DMS 273 treated with DMSO at 0.1 percent for 48 hours (cell line): ENCODE results near the gene UBTD1.
"Not testable (repeated sequence)": the region's sequence is repeated elsewhere in the genome, so short reads cannot be mapped to it uniquely, and the experiment has no call there.

Experiments used
- DNase-seq: peaks from one replicate; lab custom pipeline; 2025; lab: John Stamatoyannopoulos, UW

The UBTD1 gene

DNA sequence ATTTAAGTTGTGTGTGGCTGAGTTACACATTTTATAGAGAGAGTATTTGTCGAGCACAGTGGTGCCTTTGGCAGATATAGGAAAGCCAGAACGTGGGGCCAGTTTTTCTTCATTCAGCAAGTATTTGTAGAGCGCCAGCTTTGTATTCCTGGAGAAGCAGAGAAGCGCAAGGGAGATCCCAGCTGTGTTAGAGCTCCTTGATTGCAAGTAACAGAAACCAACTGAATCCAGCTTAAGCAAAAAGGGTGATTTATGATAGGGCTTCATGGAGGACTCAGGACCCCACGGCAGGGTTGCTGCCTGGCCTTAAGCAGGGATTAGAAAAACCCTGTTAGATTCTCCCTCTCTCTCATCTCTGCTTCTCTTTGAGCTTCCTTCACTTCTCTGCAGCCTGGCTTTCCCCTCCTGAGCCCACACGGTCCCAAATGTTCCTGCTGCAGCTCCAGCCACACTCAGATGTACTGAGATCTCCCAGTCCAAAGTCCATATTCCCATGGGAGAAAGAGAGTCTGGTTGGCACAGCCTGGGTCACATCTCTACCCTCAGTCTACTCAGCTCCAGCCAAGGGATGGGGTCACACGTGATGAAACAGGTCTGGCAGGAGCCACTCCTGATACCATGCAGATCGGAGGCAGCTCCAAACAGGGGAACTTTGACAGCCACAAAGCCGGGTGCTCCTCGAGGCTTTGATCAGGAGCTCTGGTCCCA is 16.7 kb downstream of the UBTD1 start:
- no peak for DNase-seq

DNA sequence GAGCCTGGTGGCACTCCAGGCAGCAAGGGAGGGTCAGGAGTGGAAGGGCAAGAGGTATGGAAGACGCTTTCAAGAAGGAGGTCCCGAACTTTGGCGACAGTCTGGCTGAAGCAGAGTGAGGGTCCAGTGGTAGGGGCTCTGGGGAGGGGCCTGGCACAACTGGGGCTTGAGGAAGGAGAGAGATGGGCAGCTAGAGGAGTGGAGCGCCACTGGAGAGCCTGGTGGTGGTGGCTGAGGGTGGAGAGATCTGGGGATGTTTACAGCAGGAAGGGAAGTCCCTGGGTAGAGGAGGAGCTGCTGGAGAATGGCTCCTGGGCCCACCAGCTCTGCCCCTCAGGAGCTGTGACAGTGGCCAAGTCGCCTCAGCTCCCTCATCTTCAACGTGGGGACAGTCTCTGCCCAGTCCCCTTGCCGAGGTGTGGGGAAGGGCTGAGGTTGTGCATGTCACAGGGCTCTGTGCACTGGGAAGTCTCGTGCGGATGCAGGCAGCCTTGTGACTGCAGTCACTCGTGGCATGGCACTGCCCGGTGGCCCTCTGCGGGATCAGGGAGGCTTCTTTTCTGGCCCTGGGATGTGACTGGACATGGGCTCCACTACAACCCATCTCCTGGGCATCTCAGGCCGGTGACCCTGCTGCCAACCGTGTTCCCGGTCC is 18.5 kb downstream of the UBTD1 start:
- DNase-seq, result no peak

DNA sequence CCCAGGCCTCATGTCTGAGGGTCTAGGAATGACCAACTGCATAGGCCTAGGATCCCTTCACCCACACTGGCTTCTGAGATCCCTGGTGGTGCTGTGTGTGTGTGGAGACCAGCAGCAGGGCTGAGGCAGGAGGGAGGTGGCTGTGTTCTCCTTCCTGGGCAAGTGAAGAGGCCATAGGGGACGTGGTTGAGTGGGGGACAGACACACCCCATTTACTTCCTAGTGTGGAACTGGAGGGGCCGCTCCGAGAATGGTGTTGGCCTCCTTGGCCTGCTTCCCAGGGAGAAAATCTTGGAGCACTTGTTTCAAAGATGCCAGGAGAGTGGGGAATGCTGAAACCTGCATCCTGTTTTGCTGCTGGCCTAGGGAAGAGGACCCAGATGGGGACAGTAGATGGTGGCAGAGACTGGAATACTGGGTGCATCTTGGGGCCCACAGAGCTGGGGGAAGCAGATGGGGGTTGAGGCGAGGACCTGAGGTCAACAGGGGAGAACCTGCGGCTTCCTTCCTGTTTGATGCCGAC is 19.1 kb downstream of the UBTD1 start:
- no peak for DNase-seq

DNA sequence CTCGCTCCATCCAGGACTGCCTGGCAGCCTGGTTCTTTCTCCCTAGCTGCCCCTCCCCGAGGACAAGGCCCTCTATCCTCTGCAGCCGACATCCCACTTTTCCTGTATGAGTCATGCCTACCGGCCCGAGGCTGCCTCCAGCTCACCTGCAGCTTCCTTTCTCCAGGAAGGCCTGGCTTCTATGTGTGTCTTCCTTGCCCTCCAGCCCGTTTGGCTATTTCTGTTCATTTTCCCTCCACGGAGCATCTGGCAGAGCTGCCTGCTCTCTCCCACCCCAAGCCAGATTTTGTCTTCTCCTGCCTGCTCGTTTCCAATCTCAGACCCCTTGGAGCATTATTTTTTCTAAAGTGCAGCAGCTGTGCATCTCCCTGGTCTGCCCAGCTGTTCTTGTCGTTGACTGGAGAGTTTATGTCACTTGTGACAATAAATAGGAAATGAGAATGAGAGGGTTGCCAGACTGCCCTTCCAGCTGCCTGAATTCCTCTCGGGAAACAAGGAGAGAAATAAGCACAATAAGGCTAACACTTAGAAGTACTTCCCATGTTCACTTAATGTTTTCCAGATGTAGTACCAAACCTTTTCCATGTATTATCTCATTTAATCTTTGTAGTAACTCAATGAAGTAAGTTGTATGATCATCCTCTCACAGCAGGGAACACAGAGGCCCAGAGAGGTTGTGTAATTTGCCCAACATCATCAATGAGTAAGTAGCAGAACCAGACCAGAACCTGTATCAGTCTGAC is 19.7 kb downstream of the UBTD1 start:
- DNase-seq, result peak; percentile 30

DNA sequence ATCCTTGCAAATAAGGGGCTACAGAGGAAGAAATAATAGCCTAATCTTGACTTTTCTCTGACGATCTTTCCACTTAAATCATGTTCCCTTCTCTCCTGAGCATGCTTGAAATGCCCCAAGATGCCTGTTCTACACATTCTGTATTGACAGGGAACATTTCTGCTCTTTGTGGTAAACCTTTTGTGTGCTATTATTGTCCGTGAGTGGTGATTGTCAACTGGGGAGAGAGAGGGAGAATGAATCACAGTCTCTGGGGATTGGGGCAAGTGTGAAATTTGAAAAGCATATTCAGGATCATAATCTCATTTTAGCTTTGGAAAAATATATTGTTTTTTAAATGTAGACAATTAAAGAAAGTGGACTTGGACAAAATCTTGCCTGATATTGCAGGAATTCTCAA is 20.6 kb downstream of the UBTD1 start:
- no peak for DNase-seq

DNA sequence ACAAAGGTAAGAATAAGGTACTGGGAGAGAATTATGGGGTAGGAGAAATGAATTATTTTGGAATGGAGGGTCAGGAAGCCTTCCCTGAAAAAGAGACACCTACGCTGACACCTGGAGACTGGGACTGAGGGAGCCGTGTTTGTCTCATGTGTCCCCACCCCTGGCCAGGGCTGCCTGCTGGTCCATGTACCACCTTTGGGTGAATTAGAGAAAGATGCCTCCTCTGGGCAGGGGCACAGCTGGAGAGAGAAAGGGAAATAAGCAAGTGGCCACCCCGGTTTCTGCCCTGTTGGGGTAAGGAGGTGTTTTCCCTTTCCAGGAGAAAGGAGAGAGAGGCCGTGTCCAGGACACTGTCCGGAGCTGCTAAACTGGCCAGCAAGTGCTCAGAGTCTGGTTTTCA is 21.8 kb downstream of the UBTD1 start:
- no peak for DNase-seq

DNA sequence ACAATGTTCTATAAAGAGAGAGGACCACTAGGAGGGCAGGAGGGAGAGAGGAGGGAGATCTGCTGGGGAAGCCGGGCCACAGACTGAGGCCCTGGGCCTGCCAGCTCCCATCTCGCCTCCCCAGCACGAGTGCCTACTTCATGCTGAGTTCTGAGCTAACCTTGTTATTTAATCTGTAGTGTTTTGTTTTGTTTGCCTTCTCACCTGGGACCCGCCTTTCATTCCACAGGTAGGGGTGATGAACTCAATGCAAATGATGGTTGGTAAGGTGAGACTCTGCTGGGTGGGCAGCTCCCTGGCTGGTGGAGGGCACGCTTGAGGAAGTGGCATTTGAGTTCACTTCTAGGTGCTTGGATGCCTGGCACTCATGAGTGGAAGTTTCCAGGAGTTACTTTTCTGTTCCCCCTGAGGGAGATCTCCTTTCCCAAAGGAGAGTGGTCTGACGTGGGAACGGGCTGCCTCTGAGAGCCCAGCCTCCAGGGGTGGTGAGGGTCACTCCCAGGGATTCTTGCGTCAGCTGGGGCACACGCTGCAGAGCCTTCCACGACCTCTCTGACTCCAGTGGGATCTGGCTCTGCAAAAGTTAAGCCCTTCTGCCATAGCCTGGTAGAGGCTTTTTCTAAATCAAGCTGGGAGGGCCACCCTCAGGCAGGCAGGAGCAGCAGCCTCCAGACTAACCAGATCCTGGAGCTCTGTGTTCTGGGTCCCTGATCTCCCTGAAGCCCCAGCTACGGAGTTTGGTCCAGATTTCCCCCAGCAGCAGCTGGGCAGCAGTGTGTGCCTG is 22.4 kb downstream of the UBTD1 start:
- no peak for DNase-seq

DNA sequence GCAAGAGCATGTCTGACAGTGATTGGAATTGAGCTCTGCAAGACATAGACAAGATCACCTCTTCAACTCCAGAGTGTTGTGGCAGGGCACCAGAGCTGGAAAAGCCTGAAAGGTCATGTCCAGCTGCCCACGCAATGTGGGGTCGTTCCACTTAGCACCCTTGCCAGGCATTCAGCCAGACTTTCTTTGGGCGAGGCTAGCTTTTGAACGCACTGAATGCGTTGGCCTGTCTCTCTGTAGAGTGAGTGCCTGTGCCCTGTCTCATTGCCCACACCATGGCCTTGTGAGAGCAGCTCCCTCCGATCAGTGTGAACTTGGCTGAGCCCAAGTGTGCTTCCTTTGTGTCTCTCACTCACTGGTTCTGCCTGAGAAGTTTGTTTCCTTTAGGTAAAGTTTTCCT is 23.3 kb downstream of the UBTD1 start:
- no peak for DNase-seq

DNA sequence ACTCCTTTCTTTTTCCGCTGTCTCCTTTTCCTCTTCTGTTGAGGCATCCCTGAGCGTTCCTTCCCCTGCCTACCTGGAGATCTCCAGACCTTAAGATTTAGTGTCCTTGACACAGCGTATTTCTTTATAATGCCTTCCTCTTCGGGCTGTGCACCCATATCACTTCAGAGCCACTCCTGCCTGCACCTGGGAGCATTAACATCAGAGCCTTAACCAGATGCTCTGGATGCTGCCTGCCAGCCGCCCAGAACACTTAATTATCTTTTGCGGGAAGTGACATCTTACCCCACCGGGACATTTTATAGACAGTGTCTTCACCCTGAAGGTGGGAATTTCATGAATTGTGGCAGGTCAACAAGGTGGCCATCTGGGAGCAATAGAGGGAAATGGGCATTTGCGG is 24.2 kb downstream of the UBTD1 start:
- no peak for DNase-seq

DNA sequence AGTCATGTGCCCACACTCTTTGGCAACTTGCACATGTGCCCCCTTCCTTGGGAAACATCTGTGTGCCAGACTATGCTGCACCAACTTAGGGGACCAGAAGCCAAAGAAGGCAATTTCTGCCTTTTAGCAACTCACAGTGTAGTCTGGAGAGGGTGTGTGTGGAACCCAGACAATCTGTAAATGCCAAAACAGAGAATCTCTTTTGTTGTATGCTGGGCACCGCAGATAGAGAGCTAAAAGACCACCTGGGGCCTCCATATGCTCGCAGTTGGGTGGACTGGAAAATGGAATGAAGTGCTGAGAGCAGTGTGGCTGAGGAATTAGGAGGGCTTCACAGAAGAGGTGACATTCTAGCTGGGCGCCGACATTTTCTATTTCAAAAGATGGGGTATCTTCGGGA is 26.4 kb downstream of the UBTD1 start:
- no peak for DNase-seq

DNA sequence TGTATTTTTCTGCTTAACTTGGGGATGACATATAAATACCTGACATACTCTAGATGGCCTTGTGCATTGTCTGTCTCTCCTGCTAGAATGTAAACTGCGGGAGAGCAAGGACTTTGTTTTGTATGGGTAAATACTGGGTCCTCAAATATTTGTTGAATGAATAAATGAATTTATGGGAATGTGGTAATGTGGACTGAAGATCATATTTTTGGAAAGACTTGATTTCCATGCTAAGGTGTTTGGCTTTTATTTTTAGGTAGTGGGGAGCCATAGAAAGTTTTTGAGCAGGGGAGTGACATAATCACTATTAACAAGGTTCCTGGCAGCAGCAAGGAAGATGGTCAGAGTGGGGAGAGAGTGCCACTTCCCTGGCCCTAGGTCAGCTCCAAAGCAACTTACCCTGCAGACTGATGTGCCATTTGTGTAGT is 27.0 kb downstream of the UBTD1 start:
- no peak for DNase-seq

DNA sequence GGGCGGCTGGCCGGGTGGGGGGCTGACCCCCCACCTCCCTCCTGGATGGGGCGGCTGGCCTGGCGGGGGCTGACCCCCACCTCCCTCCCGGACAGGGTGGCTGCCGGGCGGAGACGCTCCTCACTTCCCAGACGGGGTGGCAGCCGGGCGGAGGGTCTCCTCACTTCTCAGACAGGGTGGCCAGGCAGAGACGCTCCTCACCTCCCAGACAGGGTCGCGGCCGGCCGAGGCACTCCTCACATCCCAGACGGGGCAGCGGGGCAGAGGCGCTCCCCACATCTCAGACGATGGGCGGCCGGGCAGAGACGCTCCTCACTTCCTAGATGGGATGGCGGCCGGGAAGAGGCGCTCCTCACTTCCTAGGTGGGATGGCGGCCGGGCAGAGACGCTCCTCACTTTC is 30.2 kb downstream of the UBTD1 start:
- not testable (repeated sequence) for DNase-seq

DNA sequence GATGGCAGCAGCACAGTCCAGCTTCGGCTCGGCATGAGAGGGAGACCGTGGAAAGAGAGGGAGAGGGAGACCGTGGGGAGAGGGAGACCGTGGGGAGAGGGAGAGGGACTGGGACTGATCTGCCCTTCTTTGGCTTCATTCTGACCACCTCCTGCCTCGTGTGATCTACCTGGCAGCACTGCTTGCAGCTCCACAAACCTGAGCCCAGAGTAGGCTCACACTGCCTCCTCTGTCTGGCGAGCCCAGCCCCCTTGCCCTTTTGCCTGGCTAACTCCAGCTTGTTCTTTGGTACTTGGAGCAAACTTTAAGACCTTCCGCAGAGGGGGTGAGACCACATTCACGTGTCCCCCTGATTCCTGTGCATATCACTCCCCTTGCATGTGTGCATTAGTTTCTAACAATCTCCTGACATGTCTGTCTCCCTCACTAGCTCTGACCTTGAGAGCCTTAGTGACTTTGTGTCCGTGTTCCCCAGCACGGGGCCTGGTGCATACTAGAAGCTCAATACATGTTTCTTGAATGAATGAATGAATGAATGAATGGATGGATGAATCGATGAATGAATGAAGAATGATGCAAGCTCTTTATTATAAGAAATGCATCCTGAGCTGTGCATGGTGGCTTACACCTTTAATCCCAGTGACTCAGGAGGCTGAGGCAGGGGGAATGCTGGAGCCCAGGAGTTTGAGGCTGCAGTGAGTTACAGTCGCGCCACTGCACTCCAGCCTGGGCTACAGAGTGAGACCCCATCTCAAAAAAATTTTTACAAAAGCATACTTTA is 31.2 kb downstream of the UBTD1 start:
- no peak for DNase-seq

DNA sequence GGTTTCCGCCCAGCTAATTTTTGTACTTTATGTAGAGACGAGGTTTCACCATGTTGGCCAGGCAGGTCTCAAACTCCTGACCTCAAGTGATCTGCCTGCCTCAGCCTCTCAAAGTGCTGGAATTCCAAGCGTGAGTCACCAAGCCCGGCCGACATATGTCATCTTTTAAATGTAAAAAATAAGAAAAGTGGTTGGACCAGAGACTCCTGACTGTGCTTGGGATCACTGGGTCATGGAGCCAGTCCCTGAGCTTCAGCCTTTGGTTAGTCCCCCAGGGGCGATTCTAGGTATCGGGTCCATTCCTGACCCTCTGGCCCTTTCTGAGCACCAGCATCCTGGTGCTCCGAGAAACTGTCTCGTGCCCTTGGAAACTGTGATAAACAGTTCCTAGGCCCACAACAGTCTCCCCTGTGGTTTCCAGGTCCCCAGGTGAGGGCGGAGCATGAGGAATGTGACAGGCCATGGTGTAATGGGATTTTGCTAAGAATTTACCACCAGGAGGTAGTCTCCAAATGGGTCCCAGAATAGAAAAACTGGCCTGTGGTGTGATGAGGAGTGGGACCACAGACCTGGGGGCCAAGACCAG is 32.8 kb downstream of the UBTD1 start:
- DNase-seq, result no peak

DNA sequence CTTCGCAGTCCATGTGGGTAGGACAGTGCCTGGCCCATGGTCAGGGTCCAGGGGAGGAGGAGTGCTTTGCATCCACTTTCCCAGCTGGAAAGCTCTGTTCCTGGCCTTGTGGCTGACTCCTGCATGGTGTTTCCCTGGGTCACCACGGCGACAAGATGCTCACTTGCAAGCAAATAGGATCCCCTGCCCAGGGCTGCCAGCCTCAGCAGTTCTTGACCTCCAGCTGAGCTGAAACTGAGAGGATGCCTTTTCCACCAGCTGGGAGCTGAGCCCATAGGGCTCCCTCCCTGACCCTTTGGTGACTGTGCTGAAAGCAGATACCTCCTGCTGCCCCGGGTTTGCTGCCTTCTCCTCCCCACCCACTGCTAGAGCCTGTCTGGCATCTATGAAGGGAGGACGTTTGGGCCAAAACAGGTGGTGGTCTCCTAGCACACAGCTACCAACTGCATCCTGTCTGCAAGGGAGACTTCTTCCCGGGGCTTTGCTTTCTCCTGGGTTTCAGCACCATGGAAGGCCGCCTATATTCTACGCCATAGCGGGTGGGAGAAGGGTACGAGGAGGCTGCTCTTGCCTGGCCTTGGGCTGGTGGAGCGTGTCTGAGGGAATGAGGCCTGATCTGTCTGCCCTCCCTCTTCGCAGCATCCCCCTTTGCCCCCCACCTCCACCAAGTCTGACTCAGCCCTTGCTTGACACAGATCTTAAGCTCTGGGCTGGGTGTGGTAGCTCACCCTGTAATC is 34.4 kb downstream of the UBTD1 start:
- no peak for DNase-seq

DNA sequence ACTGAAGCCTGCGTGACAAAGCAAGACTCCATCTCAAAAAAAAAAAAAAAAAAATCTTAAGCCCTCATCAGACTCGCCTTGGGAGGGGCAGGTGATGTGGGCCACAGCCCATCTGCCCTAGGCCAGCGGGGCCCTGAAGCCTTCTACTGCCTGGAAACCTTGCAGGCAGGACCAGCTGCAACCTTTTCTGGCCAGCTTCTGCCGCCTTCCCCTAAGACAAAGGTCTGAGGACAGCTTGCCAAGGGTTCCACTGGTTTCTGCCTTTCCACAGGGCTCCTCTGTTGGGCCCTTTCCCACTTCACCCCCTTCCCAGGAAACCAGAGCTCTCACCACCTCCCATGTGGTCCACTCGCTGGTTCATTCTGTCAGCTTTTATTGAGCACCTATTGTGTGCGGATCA is 35.2 kb downstream of the UBTD1 start:
- no peak for DNase-seq

DNA sequence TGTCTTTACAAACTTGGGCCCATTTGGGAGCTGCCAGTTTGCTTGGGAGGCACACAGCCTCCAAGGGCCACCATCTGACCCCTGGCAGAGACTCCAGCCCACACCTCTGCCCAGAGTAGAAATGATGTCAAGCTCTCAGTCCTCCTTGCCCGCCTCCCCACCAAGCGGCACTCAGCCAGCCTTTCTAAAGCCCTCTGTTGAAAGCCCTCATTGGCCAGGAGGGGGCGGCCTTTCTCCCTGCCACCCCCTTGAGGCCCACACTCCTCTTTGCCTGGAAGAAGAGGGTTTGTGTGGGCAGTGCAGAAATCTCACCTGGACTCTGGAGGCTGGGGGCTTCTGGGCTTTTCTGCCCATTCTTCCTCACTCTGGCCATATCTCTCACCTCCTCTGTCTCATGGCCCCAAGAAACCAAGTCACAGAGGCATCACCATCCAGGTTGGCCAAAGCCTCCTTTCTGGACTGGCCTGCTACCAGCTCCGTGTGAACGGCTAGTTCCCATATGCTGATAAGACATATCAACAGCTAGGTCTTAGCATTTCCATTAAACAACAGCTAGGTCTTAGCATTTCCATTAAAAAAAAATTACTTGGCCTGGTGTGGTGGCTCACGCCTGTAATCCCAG is 36.1 kb downstream of the UBTD1 start:
- no peak for DNase-seq

DNA sequence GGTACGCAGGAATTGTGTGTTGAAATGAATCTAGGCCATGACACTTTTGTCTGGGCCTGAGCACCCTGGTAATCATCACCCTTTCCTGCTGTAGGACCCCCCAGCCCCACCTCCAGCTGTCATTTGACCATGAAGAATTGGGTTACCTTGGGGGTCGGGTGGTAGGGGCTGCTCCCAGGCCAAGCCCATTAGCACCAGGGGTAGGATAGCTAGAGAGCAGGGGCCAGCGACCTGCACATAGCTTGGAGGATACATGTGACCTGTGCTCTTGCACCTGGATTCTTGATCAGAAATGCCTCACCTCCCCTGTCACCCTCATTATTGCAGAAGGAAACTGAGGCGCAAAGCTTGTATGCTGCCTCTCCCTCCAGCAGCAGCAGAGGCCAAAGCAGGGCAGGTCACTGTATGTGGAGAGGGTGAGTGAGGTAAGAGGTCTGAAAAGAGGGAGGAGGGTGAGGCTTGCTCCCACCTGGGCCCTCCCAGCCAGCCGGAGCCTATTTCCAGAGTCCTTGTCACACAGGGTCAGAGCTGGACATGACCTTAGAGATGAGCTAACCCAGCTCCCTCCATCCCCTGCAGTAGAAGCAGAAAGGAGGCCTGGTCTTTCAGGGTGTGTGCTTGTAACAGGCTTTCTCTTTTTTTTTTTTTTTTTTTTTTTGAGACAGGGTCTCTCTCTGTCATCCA is 38.6 kb downstream of the UBTD1 start:
- no peak for DNase-seq

DNA sequence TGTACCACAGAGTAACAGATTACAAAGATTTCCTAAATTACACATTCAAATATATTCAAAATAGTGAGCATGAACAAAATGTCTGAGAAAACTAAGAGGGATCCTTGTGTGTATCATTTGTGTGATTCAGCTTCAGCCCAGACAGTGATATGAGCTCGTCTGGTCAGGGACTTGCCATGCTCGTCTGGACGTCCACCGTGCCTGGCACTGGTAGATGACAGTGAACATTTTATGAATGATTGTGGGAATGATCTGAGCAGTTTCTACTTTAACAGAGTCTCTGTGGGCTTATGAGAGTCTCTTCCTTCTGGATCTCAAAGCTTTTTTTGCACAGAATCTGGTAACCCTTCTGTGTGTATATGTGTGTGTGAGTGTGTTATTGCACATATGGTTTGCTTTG is 39.7 kb downstream of the UBTD1 start:
- no peak for DNase-seq
